ENCODE measurements around the gene TUBGCP2.

- TF ChIP-seq EZH2 (IDR thresholded peaks at IDR 0.05; ENCODE audit: borderline replicate concordance, low read depth, low read length, poor library complexity, severe bottlenecking): no peak
- TF ChIP-seq CTCF (conservative IDR thresholded peaks at IDR 0.05; ENCODE audit: low read depth, low read length): no peak
These were observed 46.6 kb upstream of the TUBGCP2 start for GRCh38 chr10:133355266-133355665.

Data from A673 (cell line).